GM19238 (cell line): ENCODE data around the gene BCAR3.

Experiments used
- DNase-seq: peaks from one replicate; pipeline ENCODE4 v3.0.0; 2011; ENCODE audit warnings: low spot score; ENCODE audit not compliant: insufficient read length

Gene BCAR3

GRCh38 chr1:93681101-93681988 lies at the start of gene BCAR3:
TSS of gene BCAR3 (minus strand) at chr1:93681837. CDS start at chr1:93674930, 6,907 bp downstream.
- DNase-seq: peak; percentile 31

- DNase-seq: no peak
Measured at GRCh38 chr1:93730621-93731020, 49.0 kb upstream of the BCAR3 start.

GRCh38 chr1:93729906-93730305 lies 48.3 kb upstream of the BCAR3 start:
- DNase-seq: no peak

- DNase-seq: no peak
Measured at GRCh38 chr1:93729502-93729901, 47.9 kb upstream of the BCAR3 start.

GRCh38 chr1:93728480-93729131 lies 47.0 kb upstream of the BCAR3 start:
- no peak for DNase-seq

GRCh38 chr1:93723733-93724270 lies 42.2 kb upstream of the BCAR3 start:
- DNase-seq: no peak

- no peak for DNase-seq
Measured at GRCh38 chr1:93723110-93723509, 41.5 kb upstream of the BCAR3 start.

GRCh38 chr1:93722081-93723031 lies 40.7 kb upstream of the BCAR3 start:
- DNase-seq: no peak

GRCh38 chr1:93720956-93721626 lies 39.5 kb upstream of the BCAR3 start:
- DNase-seq: no peak

- no peak for DNase-seq
Measured at GRCh38 chr1:93717640-93718039, 36.0 kb upstream of the BCAR3 start.

- DNase-seq: no peak
Measured at GRCh38 chr1:93716941-93717368, 35.3 kb upstream of the BCAR3 start.

GRCh38 chr1:93716163-93716562 lies 34.5 kb upstream of the BCAR3 start:
- DNase-seq: no peak

GRCh38 chr1:93715529-93716126 lies 34.0 kb upstream of the BCAR3 start:
- DNase-seq: no peak

- DNase-seq: no peak
Measured at GRCh38 chr1:93714356-93714755, 32.7 kb upstream of the BCAR3 start.

GRCh38 chr1:93713341-93713740 lies 31.7 kb upstream of the BCAR3 start:
- no peak for DNase-seq

- no peak for DNase-seq
Measured at GRCh38 chr1:93712741-93713140, 31.1 kb upstream of the BCAR3 start.

GRCh38 chr1:93710499-93711453 lies 29.1 kb upstream of the BCAR3 start:
- DNase-seq: no peak

- DNase-seq: no peak
Measured at GRCh38 chr1:93708734-93709481, 27.3 kb upstream of the BCAR3 start.
